GM12873 (cell line): Measurements from ENCODE around the gene CFAP20DC.

Experiments used
- CTCF ChIP-seq: IDR thresholded peaks from 2 replicates; pipeline ENCODE4 v1.5.1; 2012; ENCODE audit warnings: low read depth, mild to moderate bottlenecking, moderate library complexity, low read length, control low read depth; ENCODE audit not compliant: insufficient read depth; ENCODE audit errors: missing control alignments

CFAP20DC gene

GRCh38 chr3:58863206-58863605, 186.6 kb downstream of the CFAP20DC start:
- no peak for TF ChIP-seq CTCF

GRCh38 chr3:58861551-58861950, 188.3 kb downstream of the CFAP20DC start:
- no peak for TF ChIP-seq CTCF

- TF ChIP-seq CTCF: no peak
Observed at GRCh38 chr3:58858126-58858525, 191.7 kb downstream of the CFAP20DC start.

GRCh38 chr3:58857402-58857801, 192.4 kb downstream of the CFAP20DC start:
- no peak for TF ChIP-seq CTCF

GRCh38 chr3:58848826-58849225, 201.0 kb downstream of the CFAP20DC start:
- no peak for TF ChIP-seq CTCF

- TF ChIP-seq CTCF: no peak
Observed at GRCh38 chr3:58840949-58841348, 208.9 kb downstream of the CFAP20DC start.

GRCh38 chr3:58839964-58840363, 209.9 kb downstream of the CFAP20DC start:
- TF ChIP-seq CTCF: no peak

- no peak for TF ChIP-seq CTCF
Observed at GRCh38 chr3:58839187-58839586, 210.6 kb downstream of the CFAP20DC start.
